HG03139 (cell line): ENCODE measurements around the gene TH.
"Not testable (repeated sequence)": the region's sequence is repeated elsewhere in the genome, so short reads cannot be mapped to it uniquely, and the experiment has no call there.

ENCODE experiments used
- ATAC-seq: cut with Tn5 transposase; IDR thresholded peaks from one replicate; pipeline ENCODE4 v1.9.1; 2021; ENCODE audit not compliant: unreplicated experiment

Gene TH

GRCh38 chr11:2196970-2197770 lies 25.6 kb upstream of the TH start:
- ATAC-seq, result no peak

- no peak for ATAC-seq
Observed at GRCh38 chr11:2195756-2196088, 24.1 kb upstream of the TH start.

- no peak for ATAC-seq
Observed at GRCh38 chr11:2194877-2195755, 23.5 kb upstream of the TH start.

- not testable (repeated sequence) for ATAC-seq
Observed at GRCh38 chr11:2193888-2194595, 22.4 kb upstream of the TH start.

- no peak for ATAC-seq
Observed at GRCh38 chr11:2193099-2193887, 21.7 kb upstream of the TH start.

GRCh38 chr11:2192435-2192834 lies 20.8 kb upstream of the TH start:
- no peak for ATAC-seq

- ATAC-seq, result no peak
Observed at GRCh38 chr11:2191883-2192282, 20.3 kb upstream of the TH start.

GRCh38 chr11:2190657-2191471 lies 19.2 kb upstream of the TH start:
- no peak for ATAC-seq

- ATAC-seq, result no peak
Observed at GRCh38 chr11:2189938-2190656, 18.5 kb upstream of the TH start.

- ATAC-seq, result no peak
Observed at GRCh38 chr11:2188745-2189144, 17.1 kb upstream of the TH start.

- no peak for ATAC-seq
Observed at GRCh38 chr11:2187280-2187707, 15.7 kb upstream of the TH start.

GRCh38 chr11:2186669-2187279 lies 15.2 kb upstream of the TH start:
- no peak for ATAC-seq

- ATAC-seq, result no peak
Observed at GRCh38 chr11:2185324-2186085, 13.9 kb upstream of the TH start.

GRCh38 chr11:2182692-2183474 lies 11.3 kb upstream of the TH start:
- no peak for ATAC-seq

GRCh38 chr11:2182075-2182474 lies 10.5 kb upstream of the TH start:
- no peak for ATAC-seq

GRCh38 chr11:2180789-2181370 lies 9.3 kb upstream of the TH start:
- ATAC-seq, result no peak

GRCh38 chr11:2180347-2180746 lies 8.7 kb upstream of the TH start:
- ATAC-seq, result no peak
